ENCODE results near the gene MACC1.
"Not testable (repeated sequence)": the region's sequence is repeated elsewhere in the genome, so short reads cannot be mapped to it uniquely, and the experiment has no call there.

The MACC1 gene

DNA sequence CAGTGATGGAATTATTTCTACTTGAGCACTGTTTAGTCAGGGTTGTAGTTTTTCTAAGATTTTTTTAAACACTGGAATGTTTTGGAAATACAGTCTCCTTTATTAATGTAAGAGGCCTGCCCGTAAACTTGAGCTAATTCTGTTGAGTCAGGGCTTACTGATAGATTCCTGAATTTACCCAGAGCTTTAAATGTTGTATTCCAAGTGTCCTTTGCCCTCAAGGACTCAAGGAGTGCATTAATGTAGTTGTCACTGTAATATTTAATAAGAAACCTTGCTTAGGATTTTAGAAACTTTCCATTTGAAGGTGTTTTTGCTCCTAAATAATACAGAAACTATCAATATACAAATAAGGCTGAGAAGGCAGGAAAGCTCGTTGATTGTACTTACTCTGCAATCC is 89.2 kb downstream of the MACC1 start:
- DNase-seq (ENCODE audit: low read depth): no peak

- DNase-seq (ENCODE audit: low read depth): not testable (repeated sequence)
Measured at GRCh38 chr7:20126060-20126459, 91.1 kb downstream of the MACC1 start.

- DNase-seq (ENCODE audit: low read depth): not testable (repeated sequence)
Measured at GRCh38 chr7:20124087-20124486, 93.1 kb downstream of the MACC1 start.

GRCh38 chr7:20122653-20123316 is 94.4 kb downstream of the MACC1 start:
- not testable (repeated sequence) for DNase-seq (ENCODE audit: low read depth)

DNA sequence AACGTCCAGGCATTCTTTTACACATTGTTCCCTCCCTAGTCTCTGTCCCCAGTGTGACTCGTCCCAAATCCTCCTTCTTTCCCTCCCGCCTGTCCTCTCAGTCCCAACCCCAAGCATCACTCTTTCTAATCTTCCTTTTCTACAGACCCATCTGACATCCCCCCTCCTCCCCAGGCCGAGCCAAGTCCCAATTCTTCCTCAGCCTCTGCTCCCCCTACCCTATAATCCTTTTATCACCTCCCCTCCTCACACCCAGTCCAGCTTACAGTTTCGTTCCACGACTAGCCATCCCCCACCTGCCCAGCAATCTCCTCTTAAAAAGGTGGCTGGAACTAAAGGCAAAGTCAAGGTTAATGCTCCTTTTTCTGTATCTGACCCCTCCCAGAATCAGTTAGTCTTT is 95.1 kb downstream of the MACC1 start:
- DNase-seq (ENCODE audit: low read depth): no peak

- no peak for DNase-seq (ENCODE audit: low read depth)
Measured at GRCh38 chr7:20121404-20121803, 95.8 kb downstream of the MACC1 start.

DNA sequence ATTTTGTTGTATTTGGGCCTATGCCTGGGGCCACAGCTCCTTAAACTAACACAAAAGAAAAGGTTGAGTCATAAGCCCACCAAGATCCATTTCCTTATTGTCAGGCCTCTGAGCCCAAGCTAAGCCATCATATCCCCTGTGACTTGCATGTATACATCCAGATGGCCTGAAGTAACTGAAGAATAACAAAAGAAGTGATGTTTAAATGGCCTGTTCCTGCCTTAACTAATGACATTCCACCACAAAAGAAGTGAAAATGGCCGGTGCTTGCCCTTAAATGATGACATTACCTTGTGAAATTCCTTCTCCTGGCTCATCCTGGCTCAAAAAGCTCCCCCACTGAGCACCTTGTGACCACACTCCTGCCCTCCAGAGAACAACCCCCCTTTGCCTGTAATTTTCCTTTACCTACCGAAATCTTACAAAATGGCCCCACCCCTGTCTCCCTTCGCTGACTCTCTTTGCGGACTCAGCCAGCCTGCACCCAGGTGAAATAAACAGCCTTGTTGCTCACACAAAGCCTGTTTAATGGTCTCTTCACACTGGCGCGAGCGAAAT is 96.5 kb downstream of the MACC1 start:
- not testable (repeated sequence) for DNase-seq (ENCODE audit: low read depth)

GRCh38 chr7:20116869-20117268 is 100.3 kb downstream of the MACC1 start:
- DNase-seq (ENCODE audit: low read depth): no peak

GRCh38 chr7:20114468-20114867 is 102.7 kb downstream of the MACC1 start:
- DNase-seq (ENCODE audit: low read depth): no peak

GRCh38 chr7:20113427-20114027 is 103.7 kb downstream of the MACC1 start:
- no peak for DNase-seq (ENCODE audit: low read depth)

DNA sequence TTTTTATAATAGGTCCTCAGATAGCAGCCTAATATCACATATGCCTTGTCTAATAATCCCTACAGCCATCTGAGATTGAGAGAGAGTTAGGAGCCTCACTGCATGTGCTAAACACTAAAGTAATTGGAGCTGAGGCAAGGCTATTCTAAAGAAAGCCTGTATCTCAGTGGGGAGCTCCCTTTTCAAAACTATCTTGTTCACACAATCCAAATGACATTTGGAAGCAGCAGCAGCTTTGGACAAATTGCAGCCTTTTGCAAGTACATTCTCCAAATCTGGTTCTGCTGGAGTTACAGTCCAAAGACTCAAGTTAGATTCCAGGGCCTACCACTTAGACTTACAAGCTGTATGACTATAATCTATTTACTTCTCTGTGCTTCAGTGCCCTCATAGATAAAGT is 104.5 kb downstream of the MACC1 start:
- DNase-seq (ENCODE audit: low read depth): no peak

GRCh38 chr7:20111821-20112542 is 105.2 kb downstream of the MACC1 start:
- no peak for DNase-seq (ENCODE audit: low read depth)

GRCh38 chr7:20107582-20107981 is 109.6 kb downstream of the MACC1 start:
- DNase-seq (ENCODE audit: low read depth): no peak

DNA sequence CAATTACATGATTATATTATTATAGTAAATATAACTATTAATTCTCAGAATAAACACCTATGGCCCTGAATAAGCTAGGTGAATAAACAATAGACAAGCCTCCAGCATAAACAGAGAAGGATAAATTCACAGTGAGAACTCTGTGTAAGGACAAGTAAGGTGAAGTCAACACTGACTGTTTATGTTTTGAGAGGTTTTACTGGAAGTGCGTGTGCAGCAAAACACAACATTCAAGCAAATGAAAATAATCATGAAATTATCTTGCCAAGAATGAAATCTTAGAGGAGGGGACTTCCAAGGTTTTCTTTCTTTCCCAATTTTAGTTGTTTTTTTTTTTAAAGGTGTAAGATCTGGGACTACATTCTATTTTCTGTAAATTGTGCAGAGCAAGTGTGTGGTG is 112.5 kb downstream of the MACC1 start:
- no peak for DNase-seq (ENCODE audit: low read depth)

GRCh38 chr7:20102982-20103381 is 114.2 kb downstream of the MACC1 start:
- no peak for DNase-seq (ENCODE audit: low read depth)

DNA sequence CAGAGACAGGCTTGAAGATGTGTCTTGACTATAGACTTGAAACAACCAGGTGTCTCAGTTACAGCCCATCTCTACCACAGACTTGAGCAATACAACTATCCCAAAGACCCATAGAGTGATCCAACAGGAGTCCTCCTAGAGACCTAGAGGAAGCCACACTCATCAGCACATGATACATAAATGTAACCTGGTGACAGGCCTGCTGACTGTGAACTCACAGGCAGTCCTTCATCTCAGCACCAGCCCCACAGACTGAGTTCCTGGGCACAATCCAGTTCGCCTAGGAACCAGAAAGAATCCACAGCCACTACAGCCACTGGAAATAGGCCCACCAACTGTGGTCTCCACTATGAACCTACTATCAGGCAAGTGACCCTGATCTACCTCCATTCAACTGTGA is 121.3 kb downstream of the MACC1 start:
- no peak for DNase-seq (ENCODE audit: low read depth)

- DNase-seq (ENCODE audit: low read depth): no peak
Measured at GRCh38 chr7:20095436-20095835, 121.7 kb downstream of the MACC1 start.

DNA sequence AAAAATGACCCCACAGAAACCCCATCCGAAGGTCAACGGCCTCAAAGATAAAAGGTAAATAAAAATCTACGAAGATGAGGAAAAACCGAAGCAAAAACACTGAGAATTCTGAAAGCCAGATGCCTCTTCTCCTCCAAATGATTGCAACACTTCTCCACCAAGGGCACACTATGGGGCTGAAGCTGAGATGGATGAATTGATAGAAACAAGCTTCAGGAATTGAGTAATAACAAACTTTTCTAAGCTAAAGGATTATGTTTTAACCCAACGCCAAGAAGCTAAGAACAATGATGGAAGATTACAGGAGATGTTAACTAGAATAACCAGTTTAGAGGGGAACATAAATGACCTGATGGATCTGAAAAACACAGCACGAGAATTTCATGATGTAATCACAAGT is 127.8 kb downstream of the MACC1 start:
- no peak for DNase-seq (ENCODE audit: low read depth)

GRCh38 chr7:20085086-20085485 is 132.1 kb downstream of the MACC1 start:
- no peak for DNase-seq (ENCODE audit: low read depth)

Data from fibroblast of the conjunctiva (primary cell).